IMR-90 (cell line): ENCODE data around the gene SH3TC1. TPM values are rescaled to one million over a fixed set of nuclear protein-coding genes. Genes with fewer than 3 reads are reported as not detected.

Source experiments
- ATAC-seq: fragments of 200-7000 bp; cut with Tn5 transposase; 2 replicates; pipeline ENCODE4 v1.9.1; 2020; ENCODE audit warnings: low read depth, mild to moderate bottlenecking, moderate library complexity
- BruUV-seq: library from RNA; stranded (reverse); fragments of 400-500 nt; replicated peaks from 2 replicates; lab custom pipeline; 2021; lab: Mats Ljungman, UMichigan
- CTCF ChIA-PET: fragments of 300-600 bp; formaldehyde crosslinking; extraction: SDS; loops from one replicate; lab custom pipeline; 2021; ENCODE audit warnings: antibody characterized with exemption; lab: Yijun Ruan, JAX
- POLR2A ChIA-PET: fragments of 300-600 bp; sonication (Branson Sonifier 250); formaldehyde crosslinking; loops from one replicate; lab custom pipeline; 2022; ENCODE audit warnings: antibody characterized with exemption; ENCODE audit not compliant: unreplicated experiment; lab: Charles Lee
- DNase-seq: peaks from one replicate; pipeline ENCODE4 v3.0.0; 2013
- H2AFZ ChIP-seq: replicated peaks from 2 replicates; pipeline ENCODE3; 2013; ENCODE audit warnings: low read length, mild to moderate bottlenecking; ENCODE audit not compliant: poor library complexity
- H2AK5ac ChIP-seq: 2 replicates; pipeline ENCODE4 v1.6.1; 2013; ENCODE audit warnings: low read depth, low read length, inconsistent platforms
- H2AK9ac ChIP-seq: replicated peaks from 2 replicates; pipeline ENCODE3; 2013; ENCODE audit warnings: mild to moderate bottlenecking, low read depth, low read length, moderate library complexity; ENCODE audit not compliant: poor library complexity
- H2BK120ac ChIP-seq: 2 replicates; pipeline ENCODE4 v1.6.1; 2013; ENCODE audit warnings: low read depth, low read length, inconsistent platforms
- H2BK15ac ChIP-seq: 3 replicates; pipeline ENCODE4 v1.6.1; 2013; ENCODE audit warnings: low read depth, low read length, inconsistent platforms
- H2BK20ac ChIP-seq: 2 replicates; pipeline ENCODE4 v1.6.1; 2013; ENCODE audit warnings: low read depth, mild to moderate bottlenecking, inconsistent platforms, low read length, moderate library complexity
- H2BK5ac ChIP-seq: 2 replicates; pipeline ENCODE4 v1.6.1; 2013; ENCODE audit warnings: mild to moderate bottlenecking, low read depth, low read length, inconsistent platforms; ENCODE audit not compliant: poor library complexity, severe bottlenecking
- H3K14ac ChIP-seq: replicated peaks from 2 replicates; pipeline ENCODE4 v1.6.1; 2013; ENCODE audit warnings: low read depth, low read length, inconsistent platforms
- H3K18ac ChIP-seq: 2 replicates; pipeline ENCODE4 v1.6.1; 2013; ENCODE audit warnings: low read depth, low read length, control low read depth
- H3K23ac ChIP-seq: 2 replicates; pipeline ENCODE4 v1.6.1; 2013; ENCODE audit warnings: low read depth, low read length, inconsistent platforms
- H3K27ac ChIP-seq: 2 replicates; pipeline ENCODE4 v1.5.1; 2013; ENCODE audit warnings: mild to moderate bottlenecking, control low read depth, low read length; ENCODE audit not compliant: insufficient read depth
- H3K27me3 ChIP-seq: 2 replicates; pipeline ENCODE4 v1.6.1; 2013; ENCODE audit warnings: low read length; ENCODE audit not compliant: control insufficient read depth, insufficient read depth
- H3K36me3 ChIP-seq: 2 replicates; pipeline ENCODE4 v1.6.1; 2013; ENCODE audit warnings: low read length, mixed read lengths; ENCODE audit not compliant: control insufficient read depth, insufficient read depth
- H3K4ac ChIP-seq: 2 replicates; pipeline ENCODE4 v1.6.1; 2013; ENCODE audit warnings: low read depth, low read length, inconsistent platforms
- H3K4me1 ChIP-seq: 2 replicates; pipeline ENCODE4 v1.6.1; 2013; ENCODE audit warnings: low read length, mixed read lengths; ENCODE audit not compliant: control insufficient read depth, insufficient read depth
- H3K4me2 ChIP-seq: 2 replicates; pipeline ENCODE4 v1.6.1; 2013; ENCODE audit warnings: low read depth, mild to moderate bottlenecking, control low read depth, low read length, moderate library complexity
- H3K4me3 ChIP-seq: 2 replicates; pipeline ENCODE4 v1.5.1; 2013; ENCODE audit warnings: low read depth, mild to moderate bottlenecking, control low read depth, low read length, moderate library complexity; ENCODE audit not compliant: insufficient read depth
- H3K56ac ChIP-seq: 2 replicates; pipeline ENCODE4 v1.6.1; 2013; ENCODE audit warnings: low read length, inconsistent platforms; ENCODE audit not compliant: insufficient read depth; ENCODE audit errors: extremely low read depth
- H3K79me1 ChIP-seq, 2 experiments: 2 replicates each; pipeline ENCODE4 v1.6.1; 2013; ENCODE audit warnings: low read length in 2 of 2, inconsistent platforms in 1 of 2, low read depth in 1 of 2
- H3K9ac ChIP-seq: 2 replicates; pipeline ENCODE4 v1.6.1; 2013; ENCODE audit warnings: low read depth, low read length, control low read depth
- H3K9me1 ChIP-seq: 2 replicates; pipeline ENCODE4 v1.6.1; 2013; ENCODE audit warnings: low read length, inconsistent platforms; ENCODE audit not compliant: insufficient read depth
- H3K9me3 ChIP-seq: 2 replicates; pipeline ENCODE4 v1.6.1; 2013; ENCODE audit warnings: low read length; ENCODE audit not compliant: control insufficient read depth, insufficient read depth
- H4K20me1 ChIP-seq: 2 replicates; pipeline ENCODE4 v1.6.1; 2013; ENCODE audit warnings: low read length, inconsistent platforms; ENCODE audit not compliant: insufficient read depth
- H4K5ac ChIP-seq: 2 replicates; pipeline ENCODE4 v1.6.1; 2013; ENCODE audit warnings: mild to moderate bottlenecking, low read depth, low read length, control low read depth
- H4K8ac ChIP-seq, 2 experiments: 2 replicates each; pipeline ENCODE4 v1.6.1; 2013; ENCODE audit warnings: low read depth in 2 of 2, low read length in 2 of 2, control low read depth in 1 of 2, inconsistent platforms in 1 of 2
- H4K91ac ChIP-seq: 2 replicates; pipeline ENCODE4 v1.6.1; 2013; ENCODE audit warnings: low read depth, low read length, inconsistent platforms; ENCODE audit not compliant: insufficient read depth
- BHLHE40 ChIP-seq: fragments of 150-350 bp; IDR thresholded peaks from 2 replicates; pipeline ENCODE4 v1.6.1; 2016; ENCODE audit warnings: mild to moderate bottlenecking, low read depth, low read length
- CEBPB ChIP-seq: IDR thresholded peaks from 2 replicates; pipeline ENCODE4 v1.6.1; 2012; ENCODE audit warnings: low read depth, low read length, improper control_type of control experiment
- CHD1 ChIP-seq: IDR thresholded peaks from 2 replicates; pipeline ENCODE4 v1.6.1; 2012; ENCODE audit warnings: low read depth, low read length, improper control_type of control experiment
- CTCF ChIP-seq: conservative IDR thresholded peaks from 2 replicates; pipeline ENCODE4 v1.5.1; 2012; ENCODE audit warnings: mild to moderate bottlenecking, low read depth, low read length, improper control_type of control experiment
- ELK1 ChIP-seq: fragments of 150-350 bp; IDR thresholded peaks from 2 replicates; pipeline ENCODE4 v1.6.1; 2016; ENCODE audit warnings: low read depth, mild to moderate bottlenecking, low read length, moderate library complexity, borderline replicate concordance
- FOS ChIP-seq: fragments of 150-350 bp; IDR thresholded peaks from 2 replicates; pipeline ENCODE4 v1.6.1; 2016; ENCODE audit warnings: low read depth, low read length
- MAFK ChIP-seq: IDR thresholded peaks from 2 replicates; pipeline ENCODE4 v1.6.1; 2012; ENCODE audit warnings: low read depth, low read length, improper control_type of control experiment
- MAZ ChIP-seq: IDR thresholded peaks from 2 replicates; pipeline ENCODE4 v1.6.1; 2012; ENCODE audit warnings: low read depth, mild to moderate bottlenecking, low read length, improper control_type of control experiment, moderate library complexity, borderline replicate concordance
- MXI1 ChIP-seq: IDR thresholded peaks from 2 replicates; pipeline ENCODE4 v1.6.1; 2012; ENCODE audit warnings: low read depth, mild to moderate bottlenecking, low read length, moderate library complexity, borderline replicate concordance
- NFE2L2 ChIP-seq: fragments of 150-350 bp; IDR thresholded peaks from 2 replicates; pipeline ENCODE4 v1.6.1; 2016; ENCODE audit warnings: low read depth, mild to moderate bottlenecking, low read length
- POLR2A ChIP-seq: IDR thresholded peaks from 2 replicates; pipeline ENCODE4 v1.6.1; 2012; ENCODE audit warnings: mild to moderate bottlenecking, low read depth, low read length
- RAD21 ChIP-seq: IDR thresholded peaks from 2 replicates; pipeline ENCODE4 v1.6.1; 2012; ENCODE audit warnings: low read length, improper control_type of control experiment
- RCOR1 ChIP-seq: IDR thresholded peaks from 2 replicates; pipeline ENCODE4 v1.6.1; 2012; ENCODE audit warnings: mild to moderate bottlenecking, low read length, improper control_type of control experiment; ENCODE audit not compliant: insufficient replicate concordance
- RFX5 ChIP-seq: IDR thresholded peaks from 2 replicates; pipeline ENCODE4 v1.8.0; 2012; ENCODE audit warnings: low read depth, mild to moderate bottlenecking, low read length, moderate library complexity
- SMC3 ChIP-seq: fragments of 150-350 bp; IDR thresholded peaks from 2 replicates; pipeline ENCODE4 v1.6.1; 2016; ENCODE audit warnings: low read depth, mild to moderate bottlenecking, antibody characterized with exemption, low read length, moderate library complexity
- WGBS, 2 experiments: methylation state at CpG; one replicate each; pipeline versions ENCODE4 v1.1.5 to v1.1.7; 2013; ENCODE audit warnings: missing lambda C conversion rate in 2 of 2; ENCODE audit not compliant: insufficient read length in 1 of 2; ENCODE audit errors: extremely low coverage in 2 of 2; 5-methylcytosine and 5-hydroxymethylcytosine counted together
- dilution Hi-C: fragments of 300-500 bp; cut with HindIII; formaldehyde crosslinking; loops from one replicate; pipeline ENCODE4 v1.14.3; 2018; ENCODE audit warnings: low sequenced_read_pairs; ENCODE audit not compliant: unreplicated experiment
- in situ Hi-C: fragments of 300-500 bp; cut with MboI; formaldehyde crosslinking; loops from 3 replicates; pipeline ENCODE4 v1.14.3; 2019; ENCODE audit warnings: low sequenced_read_pairs, inconsistent platforms, mixed read lengths
- intact Hi-C: fragments of 100-400 bp; cut with micrococcal nuclease; formaldehyde crosslinking; loops from 2 replicates; pipeline ENCODE4 v1.10.0; 2022
- polyA plus RNA-seq, 3 experiments: library from polyadenylated mRNA; depleted of rRNA; stranded (reverse); fragments of >200 nt; gene quantifications; 2 replicates each; pipeline ENCODE4 v1.2.3, GENCODE V29; 2012; ENCODE audit warnings: low replicate concordance in 1 of 3
- total RNA-seq: library from RNA; depleted of rRNA; stranded (reverse); fragments of >200 nt; gene quantifications from 2 replicates; pipeline ENCODE4 v1.2.3, GENCODE V29; 2012
- TF ChIP-seq, protein P1 (sequence below): fragments of 150-350 bp; IDR thresholded peaks from 2 replicates; pipeline ENCODE4 v1.6.1; 2017; ENCODE audit warnings: mild to moderate bottlenecking, antibody characterized with exemption, low read length, low read depth

The SH3TC1 gene
- total and polyA plus RNA-seq, 2 of the 4 experiments (the other 2 are of a cell fraction), result 1.6 to 2.2 TPM

- Histone ChIP-seq H3K79me1 (peaks cover under 1 to 24% of the 10 kb centered on the region in 2 experiments; a peak in 3 of 4 replicates), H3K9me3 (no peaks in the 10 kb centered on the region), H2AFZ (no peak overlapping the region), H2AK9ac (no peak overlapping the region), H2BK15ac (no peak overlapping the region), H3K27ac (no peak overlapping the region), H3K4me2 (no peak overlapping the region), H2BK120ac (peak overlapping the region; percentile 24; the same call in 1 of the 2 replicates), H2BK5ac (no peak overlapping the region), H4K20me1 (no peaks in the 10 kb centered on the region; the same call in 1 of the 2 replicates), H3K9me1 (peaks cover 9% of the 10 kb centered on the region), H3K18ac (no peak overlapping the region), H2AK5ac (0 out of 2 replicates have a peak overlapping the region, but pooled peaks have one; percentile 72), H3K56ac (no peak overlapping the region), H4K8ac (no peak overlapping the region), H3K14ac (no peak overlapping the region), H3K23ac (no peak overlapping the region), H3K27me3 (no peaks in the 10 kb centered on the region), H4K5ac (no peak overlapping the region), H3K4me3 (no peak overlapping the region), H3K4me1 (peaks cover 28% of the 10 kb centered on the region), H3K36me3 (no peaks in the 10 kb centered on the region), H3K9ac (no peak overlapping the region), H3K4ac (peak overlapping the region; percentile 60), H2BK20ac (no peak overlapping the region), H4K91ac (0 out of 2 replicates have a peak overlapping the region, but pooled peaks have one; percentile 53)
- WGBS, 2 experiments, result no CpG with 5 or more reads among the region's 15 CpGs
- intact Hi-C loops (no loop called here), in situ Hi-C loops (no loop called here), dilution Hi-C loops (no loop called here)
- TF ChIP-seq BHLHE40 (no peak), MAZ (no peak), CHD1 (no peak), SMC3 (no peak), NFE2L2 (no peak), RFX5 (no peak), MXI1 (no peak), MAFK (no peak), ELK1 (no peak), POLR2A (no peak), FOS (no peak), CTCF (no peak), RCOR1 (no peak), RAD21 (no peak), CEBPB (no peak)
- TF ChIP-seq, protein P1, sequence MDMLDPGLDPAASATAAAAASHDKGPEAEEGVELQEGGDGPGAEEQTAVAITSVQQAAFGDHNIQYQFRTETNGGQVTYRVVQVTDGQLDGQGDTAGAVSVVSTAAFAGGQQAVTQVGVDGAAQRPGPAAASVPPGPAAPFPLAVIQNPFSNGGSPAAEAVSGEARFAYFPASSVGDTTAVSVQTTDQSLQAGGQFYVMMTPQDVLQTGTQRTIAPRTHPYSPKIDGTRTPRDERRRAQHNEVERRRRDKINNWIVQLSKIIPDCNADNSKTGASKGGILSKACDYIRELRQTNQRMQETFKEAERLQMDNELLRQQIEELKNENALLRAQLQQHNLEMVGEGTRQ, result no peak
- DNase-seq, result no peak
- no peak for ATAC-seq
- BruUV-seq, result no TSS peak
- CTCF ChIA-PET, result no interaction called here
- POLR2A ChIA-PET, result no interaction called here
Measured at GRCh38 chr4:8280876-8281440, 81.9 kb downstream of the SH3TC1 start.
